Neural progenitor cell (in vitro differentiated cells): ENCODE data around the gene LEFTY1. TPM values are rescaled to one million over a fixed set of nuclear protein-coding genes. Genes with fewer than 3 reads are reported as not detected.

Source experiments
- DNase-seq: peaks from one replicate; pipeline ENCODE4 v3.0.0-alpha.2; 2016; ENCODE audit warnings: low spot score
- H2AFZ ChIP-seq: fragments of 200-600 bp; sonication (generic); replicated peaks from 2 replicates; pipeline ENCODE4 v1.6.1; 2016; ENCODE audit warnings: antibody characterized with exemption
- H3F3A ChIP-seq: fragments of 200-600 bp; sonication (generic); 2 replicates; pipeline ENCODE4 v1.6.1; 2016; ENCODE audit warnings: antibody characterized with exemption, low read depth
- H3K27ac ChIP-seq: fragments of 200-600 bp; sonication (generic); 2 replicates; pipeline ENCODE4 v1.5.1; 2016; ENCODE audit warnings: mild to moderate bottlenecking
- H3K27me3 ChIP-seq: fragments of 200-600 bp; sonication (generic); 2 replicates; pipeline ENCODE4 v1.6.1; 2016; ENCODE audit warnings: mild to moderate bottlenecking, moderate library complexity
- H3K36me3 ChIP-seq: fragments of 200-600 bp; sonication (generic); 2 replicates; pipeline ENCODE4 v1.5.1; 2016
- H3K4me1 ChIP-seq: fragments of 200-600 bp; sonication (generic); 2 replicates; pipeline ENCODE4 v1.6.1; 2016; ENCODE audit warnings: mixed run types
- H3K4me2 ChIP-seq: fragments of 200-600 bp; sonication (generic); 2 replicates; pipeline ENCODE4 v1.6.1; 2016
- H3K4me3 ChIP-seq: fragments of 200-600 bp; sonication (generic); 2 replicates; pipeline ENCODE4 v1.5.1; 2016
- H3K79me2 ChIP-seq: fragments of 200-600 bp; sonication (generic); 2 replicates; pipeline ENCODE4 v1.6.1; 2016; ENCODE audit warnings: low read depth
- H3K9ac ChIP-seq: fragments of 200-600 bp; sonication (generic); 2 replicates; pipeline ENCODE4 v1.6.1; 2016
- H3K9me3 ChIP-seq: fragments of 200-600 bp; sonication (generic); 2 replicates; pipeline ENCODE4 v1.5.1; 2016; ENCODE audit warnings: low read depth
- H4K20me1 ChIP-seq: fragments of 200-600 bp; sonication (generic); 2 replicates; pipeline ENCODE4 v1.6.1; 2016; ENCODE audit warnings: low read depth
- H3K27ac Mint-ChIP-seq: 3 replicates; pipeline ENCODE4 v1.8.0; 2021; ENCODE audit warnings: mixed read lengths
- H3K27me3 Mint-ChIP-seq: 2 replicates; pipeline ENCODE4 v1.8.0; 2022; ENCODE audit warnings: low read depth, mild to moderate bottlenecking, inconsistent platforms, moderate library complexity, mixed read lengths; ENCODE audit not compliant: insufficient read depth
- H3K36me3 Mint-ChIP-seq: 3 replicates; pipeline ENCODE4 v1.8.0; 2021; ENCODE audit warnings: mixed read lengths
- H3K4me1 Mint-ChIP-seq: 3 replicates; pipeline ENCODE4 v1.8.0; 2021; ENCODE audit warnings: mixed read lengths
- H3K4me3 Mint-ChIP-seq: 3 replicates; pipeline ENCODE4 v1.8.0; 2021; ENCODE audit warnings: mild to moderate bottlenecking, moderate library complexity, mixed read lengths
- H3K9me3 Mint-ChIP-seq: 3 replicates; pipeline ENCODE4 v1.8.0; 2020; ENCODE audit warnings: mixed read lengths
- CTCF ChIP-seq: fragments of 200-600 bp; sonication (generic); IDR thresholded peaks from 2 replicates; pipeline ENCODE4 v1.5.1; 2017; ENCODE audit warnings: antibody characterized with exemption, mild to moderate bottlenecking
- EZH2 ChIP-seq: fragments of 200-600 bp; sonication (generic); IDR thresholded peaks from 2 replicates; pipeline ENCODE4 v1.6.1; 2017; ENCODE audit warnings: antibody characterized with exemption, mild to moderate bottlenecking, moderate library complexity
- EZH2phosphoT487 ChIP-seq: fragments of 200-600 bp; sonication (generic); IDR thresholded peaks from 2 replicates; pipeline ENCODE4 v1.6.1; 2017; ENCODE audit warnings: antibody characterized with exemption
- total RNA-seq: library from RNA; depleted of rRNA; stranded (reverse); fragments of >200 nt; gene quantifications from 2 replicates; pipeline ENCODE4 v1.2.3, GENCODE V29; 2015; ENCODE audit warnings: low replicate concordance

The LEFTY1 gene
- total RNA-seq, 1 donor from 2014 or later: not detected

DNA sequence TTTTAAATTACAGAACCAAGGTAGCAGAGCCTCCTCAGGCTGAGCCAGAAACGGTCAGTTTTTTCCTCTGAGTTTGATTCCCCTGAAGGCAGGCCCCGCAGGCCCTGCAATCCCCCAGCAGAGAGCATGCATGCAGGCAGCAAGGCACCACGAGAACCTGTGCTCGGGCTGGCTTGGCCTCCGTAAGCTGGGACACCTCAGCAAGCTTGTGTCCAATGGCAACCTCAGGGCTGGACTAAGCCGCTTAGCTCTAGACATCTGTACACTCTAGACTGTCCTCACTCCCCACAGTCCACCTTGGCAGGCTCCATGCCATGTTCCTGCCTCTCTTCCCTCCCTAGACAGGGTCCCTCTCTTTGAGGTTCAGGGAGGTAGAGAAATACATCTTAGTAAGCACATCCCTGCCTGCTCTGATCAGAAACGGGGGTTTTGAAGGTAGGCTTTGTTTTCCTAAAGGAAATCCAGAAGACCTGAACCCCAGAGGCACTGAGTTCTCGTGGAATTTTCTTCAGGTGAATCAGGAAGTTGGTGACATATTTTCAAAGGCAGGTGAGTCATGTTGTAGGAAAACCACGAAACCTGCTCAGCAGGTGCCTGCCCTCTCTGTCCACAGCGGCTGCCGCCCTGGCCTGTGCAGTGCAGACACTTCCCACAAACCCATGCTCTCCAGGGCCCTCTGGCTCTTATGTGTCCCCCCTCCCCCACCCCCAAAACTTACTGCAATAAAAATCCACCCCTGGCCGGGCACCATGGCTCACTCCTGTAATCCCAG, 13.7 kb downstream of the LEFTY1 start:
- no peaks in the 10 kb centered on the region for H3K79me2 ChIP-seq
- no peaks in the 10 kb centered on the region for H3K36me3 ChIP-seq
- H3F3A ChIP-seq: no peaks in the 10 kb centered on the region
- H3K9me3 Mint-ChIP-seq: no peaks in the 10 kb centered on the region
- H3K9ac ChIP-seq: no peak overlapping the region
- peaks cover under 1% of the 10 kb centered on the region for H4K20me1 ChIP-seq
- peaks cover 7% of the 10 kb centered on the region for H3K36me3 Mint-ChIP-seq
- no peaks in the 10 kb centered on the region for H3K9me3 ChIP-seq
- H3K4me1 ChIP-seq: no peaks in the 10 kb centered on the region
- no peak for DNase-seq
- H3K4me1 Mint-ChIP-seq: peaks cover 10% of the 10 kb centered on the region
- no peak overlapping the region for H3K4me2 ChIP-seq
- peaks cover 4% of the 10 kb centered on the region for H3K27me3 Mint-ChIP-seq
- no peak overlapping the region for H3K27ac Mint-ChIP-seq
- TF ChIP-seq EZH2phosphoT487 (no peak), EZH2 (no peak), CTCF (no peak)
- no peak overlapping the region for H3K27ac ChIP-seq
- no peaks in the 10 kb centered on the region for H3K27me3 ChIP-seq
- H2AFZ ChIP-seq: no peak overlapping the region
- no peak overlapping the region for H3K4me3 ChIP-seq
- H3K4me3 Mint-ChIP-seq: no peak overlapping the region

GRCh38 chr1:225874431-225874830, 14.5 kb downstream of the LEFTY1 start:
- Histone ChIP-seq H3K4me2 (no peak overlapping the region), H3K9ac (no peak overlapping the region), H3K9me3 (no peaks in the 10 kb centered on the region), H4K20me1 (no peaks in the 10 kb centered on the region), H2AFZ (no peak overlapping the region), H3K27me3 (no peaks in the 10 kb centered on the region), H3K27ac (no peak overlapping the region), H3F3A (no peaks in the 10 kb centered on the region), H3K4me1 (no peaks in the 10 kb centered on the region), H3K36me3 (no peaks in the 10 kb centered on the region), H3K4me3 (no peak overlapping the region), H3K79me2 (no peaks in the 10 kb centered on the region)
- peaks cover 10% of the 10 kb centered on the region for H3K4me1 Mint-ChIP-seq
- H3K4me3 Mint-ChIP-seq: no peak overlapping the region
- H3K27ac Mint-ChIP-seq: no peak overlapping the region
- no peak for DNase-seq
- H3K36me3 Mint-ChIP-seq: peaks cover 7% of the 10 kb centered on the region
- peaks cover 4% of the 10 kb centered on the region for H3K27me3 Mint-ChIP-seq
- no peak for TF ChIP-seq CTCF
- TF ChIP-seq EZH2: no peak
- no peak for TF ChIP-seq EZH2phosphoT487
- H3K9me3 Mint-ChIP-seq: no peaks in the 10 kb centered on the region

- Histone ChIP-seq H4K20me1 (no peaks in the 10 kb centered on the region), H3K9me3 (no peaks in the 10 kb centered on the region), H3K9ac (no peak overlapping the region), H3K4me1 (no peaks in the 10 kb centered on the region), H2AFZ (no peak overlapping the region), H3K4me2 (no peak overlapping the region), H3K27ac (no peak overlapping the region), H3K4me3 (no peak overlapping the region), H3F3A (no peaks in the 10 kb centered on the region), H3K79me2 (no peaks in the 10 kb centered on the region), H3K36me3 (no peaks in the 10 kb centered on the region), H3K27me3 (no peaks in the 10 kb centered on the region)
- Mint-ChIP-seq H3K27ac (no peak overlapping the region), H3K9me3 (no peaks in the 10 kb centered on the region), H3K4me1 (peaks cover 10% of the 10 kb centered on the region), H3K4me3 (no peak overlapping the region), H3K36me3 (peaks cover 7% of the 10 kb centered on the region), H3K27me3 (peaks cover under 1% of the 10 kb centered on the region)
- DNase-seq: no peak
- TF ChIP-seq EZH2 (no peak), CTCF (no peak), EZH2phosphoT487 (no peak)
Observed at GRCh38 chr1:225873281-225873850, 15.6 kb downstream of the LEFTY1 start.
